GM12878 (cell line): ENCODE measurements around the gene ZNF646. TPM values are rescaled to one million over a fixed set of nuclear protein-coding genes. Genes with fewer than 3 reads are reported as not detected.

Experiments used
- BCLAF1 ChIP-seq: fragments of 450-650 bp; IDR thresholded peaks from 2 replicates; pipeline ENCODE4 v1.6.1; 2017; ENCODE audit warnings: antibody characterized with exemption, mild to moderate bottlenecking, moderate library complexity
- CBFB ChIP-seq: IDR thresholded peaks from 2 replicates; pipeline ENCODE4 v1.6.1; 2016; ENCODE audit warnings: antibody characterized with exemption, low read depth
- E2F4 ChIP-seq: IDR thresholded peaks from 2 replicates; pipeline ENCODE4 v1.6.1; 2012; ENCODE audit warnings: low read depth, low read length, improper control_type of control experiment
- EP300 ChIP-seq, 2 experiments: fragments of 150-350 bp in 1 of 2; IDR thresholded peaks; 2 replicates each; pipeline ENCODE4 v1.6.1; 2011 to 2012; ENCODE audit warnings: low read depth in 2 of 2, low read length in 2 of 2, borderline replicate concordance in 1 of 2, improper control_type of control experiment in 1 of 2, inconsistent platforms in 1 of 2; ENCODE audit not compliant: control insufficient read depth in 1 of 2
- ESRRA ChIP-seq: IDR thresholded peaks from 2 replicates; pipeline ENCODE4 v1.6.1; 2012; ENCODE audit warnings: mild to moderate bottlenecking, low read length, improper control_type of control experiment
- IKZF1 ChIP-seq: fragments of 450-650 bp; conservative IDR thresholded peaks from 2 replicates; pipeline ENCODE4 v1.6.1; 2017; ENCODE audit warnings: antibody characterized with exemption, mild to moderate bottlenecking
- JUNB ChIP-seq: IDR thresholded peaks from 2 replicates; pipeline ENCODE4 v1.6.1; 2016; ENCODE audit warnings: antibody characterized with exemption, mild to moderate bottlenecking
- JUND ChIP-seq: IDR thresholded peaks from 2 replicates; pipeline ENCODE4 v1.6.1; 2012; ENCODE audit warnings: low read depth, mild to moderate bottlenecking, low read length, improper control_type of control experiment, moderate library complexity
- LARP7 ChIP-seq: fragments of 450-650 bp; IDR thresholded peaks from 2 replicates; pipeline ENCODE4 v1.6.1; 2017; ENCODE audit warnings: mild to moderate bottlenecking
- MEF2A ChIP-seq: IDR thresholded peaks from 2 replicates; pipeline ENCODE4 v1.6.1; 2011; ENCODE audit warnings: low read depth, mild to moderate bottlenecking, low read length, moderate library complexity; ENCODE audit not compliant: insufficient read depth
- MLLT1 ChIP-seq: fragments of 450-650 bp; IDR thresholded peaks from 2 replicates; pipeline ENCODE4 v1.6.1; 2016; ENCODE audit warnings: mild to moderate bottlenecking
- NFYB ChIP-seq: IDR thresholded peaks from 2 replicates; pipeline ENCODE4 v1.6.1; 2011; ENCODE audit warnings: low read depth, mild to moderate bottlenecking, low read length, improper control_type of control experiment, moderate library complexity; ENCODE audit not compliant: insufficient read depth
- PML ChIP-seq: IDR thresholded peaks from 2 replicates; pipeline ENCODE4 v1.6.1; 2012; ENCODE audit warnings: low read length, inconsistent platforms
- POLR2AphosphoS2 ChIP-seq: IDR thresholded peaks from 2 replicates; pipeline ENCODE4 v1.6.1; 2011; ENCODE audit warnings: low read depth, mild to moderate bottlenecking, low read length, improper control_type of control experiment, moderate library complexity
- RAD51 ChIP-seq: fragments of 450-650 bp; IDR thresholded peaks from 2 replicates; pipeline ENCODE4 v1.6.1; 2016; ENCODE audit warnings: moderate library complexity, mild to moderate bottlenecking, inconsistent platforms
- SIN3A ChIP-seq: IDR thresholded peaks from 2 replicates; pipeline ENCODE4 v1.6.1; 2012; ENCODE audit warnings: low read depth, low read length, improper control_type of control experiment
- SREBF2 ChIP-seq: IDR thresholded peaks from 2 replicates; pipeline ENCODE4 v1.6.1; 2012; ENCODE audit warnings: mild to moderate bottlenecking, low read length
- SUPT20H ChIP-seq: IDR thresholded peaks from 2 replicates; pipeline ENCODE4 v1.6.1; 2011; ENCODE audit warnings: low read depth, mild to moderate bottlenecking, low read length, moderate library complexity, borderline replicate concordance; ENCODE audit not compliant: control insufficient read depth
- TBL1XR1 ChIP-seq: IDR thresholded peaks from 2 replicates; pipeline ENCODE4 v1.6.1; 2012; ENCODE audit warnings: low read depth, low read length, improper control_type of control experiment
- TCF12 ChIP-seq: IDR thresholded peaks from 2 replicates; pipeline ENCODE4 v1.6.1; 2011; ENCODE audit warnings: low read depth, mild to moderate bottlenecking, low read length
- ZNF592 ChIP-seq: fragments of 450-650 bp; IDR thresholded peaks from 2 replicates; pipeline ENCODE4 v1.6.1; 2017; ENCODE audit warnings: mild to moderate bottlenecking, moderate library complexity
- polyA plus RNA-seq, 11 experiments: library from polyadenylated mRNA; depleted of rRNA in 4 of 11; unstranded in 6 of 11; stranded (reverse) in 5 of 11; fragments of >200 nt; fragmentation: Nextera tagmentation in 4 of 11; fragmentation: Illumina TruSeq in 1 of 11; extraction: Ambion mirVana in 4 of 11; extraction: Trizol in 1 of 11; gene quantifications; 1 replicate in 1 of 11; 2 replicates in 10 of 11; pipeline versions ENCODE4 v1.2.1 to v1.2.3, GENCODE V29; 2011 to 2016; ENCODE audit warnings: inconsistent platforms in 2 of 11, missing spikeins in 2 of 11, low read depth in 1 of 11
- total RNA-seq, 4 experiments: library from RNA; depleted of rRNA in 3 of 4; stranded (reverse); fragments of >200 nt in 3 of 4; fragmentation: Illumina TruSeq in 1 of 4; extraction: Trizol in 1 of 4; gene quantifications; 2 replicates each; pipeline versions ENCODE4 v1.2.1 to v1.2.3, GENCODE V29; 2013 to 2021

ZNF646 gene
- total and polyA plus RNA-seq, 10 of the 15 experiments (the other 5 are each of a cell fraction or from before 2014, with no cell fraction given), result 0.10 to 21.8 (median 6.4) TPM

- 0 out of 2 replicates have a peak, but pooled peaks have one; percentile 50 for TF ChIP-seq BCLAF1
- TF ChIP-seq TCF12, result no peak
- TF ChIP-seq POLR2AphosphoS2, result no peak
- peak; percentile 44; the same call in 1 of the 2 replicates for TF ChIP-seq E2F4
- TF ChIP-seq ZNF592, result no peak
- TF ChIP-seq JUNB, result no peak
- peak; percentile 66; the same call in 1 of the 2 replicates for TF ChIP-seq JUND
- TF ChIP-seq LARP7, result peak; percentile 91
- no peak for TF ChIP-seq EP300 (IDR thresholded peaks at IDR 0.05; ENCODE audit: borderline replicate concordance in 1 of 2, control insufficient read depth in 1 of 2, low read depth in 2 of 2, low read length in 2 of 2)
- no peak for TF ChIP-seq PML
- no peak for TF ChIP-seq RAD51
- TF ChIP-seq ESRRA, result no peak
- no peak for TF ChIP-seq NFYB
- TF ChIP-seq SIN3A, result no peak; the same call in 1 of the 2 replicates
- no peak for TF ChIP-seq SUPT20H
- peak; percentile 94 for TF ChIP-seq IKZF1
- TF ChIP-seq CBFB, result no peak
- TF ChIP-seq TBL1XR1, result no peak
- TF ChIP-seq SREBF2, result no peak
- no peak; the same call in 1 of the 2 replicates for TF ChIP-seq MLLT1
- TF ChIP-seq MEF2A, result no peak
These were observed 34.0 kb downstream of the ZNF646 start, which contains the start of gene BCKDK (continued) for GRCh38 chr16:31108035-31108793.
